GM21825 (cell line): ENCODE data around the gene RPS28.

Experiments used
- ATAC-seq: cut with Tn5 transposase; IDR thresholded peaks from one replicate; pipeline ENCODE4 v1.9.1; 2021; ENCODE audit warnings: mild to moderate bottlenecking, moderate library complexity; ENCODE audit not compliant: unreplicated experiment

The RPS28 gene

GRCh38 chr19:8370176-8371010 lies 49.1 kb downstream of the RPS28 start:
- ATAC-seq: no peak

- no peak for ATAC-seq
Observed at GRCh38 chr19:8371011-8371804, 49.9 kb downstream of the RPS28 start.
